ENCODE measurements around the gene CTDSPL2.
"Not testable (repeated sequence)": the region's sequence is repeated elsewhere in the genome, so short reads cannot be mapped to it uniquely, and the experiment has no call there.

CTDSPL2 gene

DNA sequence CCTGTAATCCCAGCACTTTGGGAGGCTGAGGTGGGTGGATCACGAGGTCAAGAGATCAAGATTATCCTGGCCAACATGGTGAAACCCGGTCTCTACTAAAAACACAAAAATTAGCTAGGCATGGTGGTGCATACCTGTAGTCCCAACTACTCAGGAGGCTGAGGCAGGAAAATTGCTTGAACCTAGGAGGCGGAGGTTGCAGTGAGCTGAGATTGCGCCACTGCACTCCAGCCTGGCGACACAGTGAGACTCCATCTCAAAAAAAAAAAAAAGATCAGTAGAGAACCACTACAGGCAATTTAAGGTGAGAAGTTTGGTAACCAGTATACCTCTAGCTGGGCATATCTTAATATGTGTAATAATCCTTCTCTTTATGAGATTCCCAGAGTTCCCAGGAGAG lies 117.3 kb downstream of the CTDSPL2 start:
- FAIRE-seq: not testable (repeated sequence)

DNA sequence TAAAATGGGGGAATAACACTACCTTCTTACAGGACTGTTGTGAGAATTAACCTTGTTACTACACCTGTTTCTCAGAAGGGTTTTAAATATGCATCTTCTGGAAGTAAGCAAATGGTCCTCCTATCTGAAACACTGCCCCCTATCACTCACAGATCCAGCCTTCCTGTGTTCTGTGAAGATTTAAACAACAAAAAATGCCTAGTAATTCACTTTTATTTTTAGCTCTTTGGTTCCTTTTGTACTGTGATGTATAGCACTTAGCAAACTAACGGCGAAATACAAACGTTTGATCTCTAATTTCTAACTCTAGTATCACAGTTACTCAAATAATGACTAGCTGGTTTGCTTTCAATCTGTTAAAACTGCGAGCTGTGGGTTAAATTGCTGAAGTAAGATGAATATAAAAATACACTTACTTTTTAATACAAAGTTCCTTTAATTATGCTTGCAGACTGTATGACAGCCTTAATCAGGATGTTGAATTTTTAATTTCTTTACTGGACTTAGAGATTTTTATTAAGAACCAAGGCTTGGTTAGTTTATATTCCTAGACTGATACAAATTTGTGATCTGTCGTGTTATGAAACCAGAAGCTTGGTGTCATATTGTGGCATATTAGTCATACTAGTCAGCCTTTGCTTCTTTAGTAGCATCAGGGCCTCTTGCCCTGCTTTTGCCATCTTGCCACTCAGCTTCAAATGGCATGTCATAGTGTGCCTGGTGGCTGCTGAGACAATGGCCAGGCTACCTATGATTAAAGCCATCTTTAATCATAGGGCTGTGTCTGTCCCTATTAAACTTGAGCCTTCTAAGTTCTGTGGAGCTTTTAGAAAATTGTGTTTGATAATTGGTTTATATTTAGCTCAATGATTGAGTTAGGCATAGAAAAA lies 118.7 kb downstream of the CTDSPL2 start:
- FAIRE-seq: peak; percentile 15

DNA sequence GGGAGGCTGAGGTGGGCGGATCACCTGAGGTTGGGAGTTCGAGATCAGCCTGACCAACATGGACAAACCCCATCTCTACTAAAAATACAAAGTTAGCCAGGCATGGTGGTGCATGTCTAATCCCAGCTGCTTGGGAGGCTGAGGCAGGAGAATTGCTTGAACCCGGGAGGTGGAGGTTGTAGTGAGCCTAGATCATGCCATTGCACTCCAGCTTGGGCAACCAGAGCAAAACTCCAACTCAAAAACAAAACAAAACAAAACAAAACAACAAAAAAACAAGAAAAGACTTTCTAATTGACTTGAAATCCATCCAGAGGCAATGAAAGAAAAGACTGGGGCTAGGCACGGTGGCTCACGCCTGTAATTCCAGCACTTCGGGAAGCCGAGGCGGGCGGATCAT lies 121.7 kb downstream of the CTDSPL2 start:
- not testable (repeated sequence) for FAIRE-seq

DNA sequence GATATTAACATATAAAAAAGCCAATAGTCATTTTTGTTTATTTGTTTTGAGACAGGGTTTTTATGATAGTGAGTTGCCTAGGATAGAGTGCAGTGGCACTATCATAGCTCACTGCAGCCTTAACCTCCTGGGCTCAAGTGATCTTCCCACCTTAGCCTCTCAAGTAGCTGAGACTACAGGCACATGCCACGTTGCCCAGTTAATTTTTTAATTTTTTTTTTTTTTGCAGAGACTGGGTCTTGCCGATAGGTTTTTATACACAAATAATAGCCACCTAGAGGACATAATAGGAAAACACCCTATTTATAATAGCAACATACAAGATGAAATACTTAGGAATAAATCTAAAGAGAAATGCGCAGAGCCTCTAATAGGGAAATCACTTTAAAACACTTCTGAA lies 122.8 kb downstream of the CTDSPL2 start:
- no peak for FAIRE-seq

DNA sequence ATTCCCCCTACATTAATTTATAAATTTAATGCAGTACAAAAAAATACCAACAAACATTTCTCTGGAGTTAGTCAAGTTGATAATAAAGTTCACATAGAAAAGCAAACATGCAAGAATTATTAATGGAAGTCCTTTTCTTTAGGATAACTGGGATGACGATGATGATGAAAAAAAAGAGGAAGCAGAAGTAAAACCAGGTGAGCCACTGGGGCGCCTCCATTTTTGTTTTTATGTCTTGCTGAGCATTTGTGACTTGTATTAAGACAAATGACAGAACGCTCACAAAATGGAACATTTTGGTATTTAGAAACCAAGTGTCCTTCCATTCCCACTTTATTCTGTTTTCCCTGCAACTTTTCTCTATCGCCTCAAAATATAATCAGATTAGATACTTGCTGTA lies 123.3 kb downstream of the CTDSPL2 start:
- FAIRE-seq: no peak

DNA sequence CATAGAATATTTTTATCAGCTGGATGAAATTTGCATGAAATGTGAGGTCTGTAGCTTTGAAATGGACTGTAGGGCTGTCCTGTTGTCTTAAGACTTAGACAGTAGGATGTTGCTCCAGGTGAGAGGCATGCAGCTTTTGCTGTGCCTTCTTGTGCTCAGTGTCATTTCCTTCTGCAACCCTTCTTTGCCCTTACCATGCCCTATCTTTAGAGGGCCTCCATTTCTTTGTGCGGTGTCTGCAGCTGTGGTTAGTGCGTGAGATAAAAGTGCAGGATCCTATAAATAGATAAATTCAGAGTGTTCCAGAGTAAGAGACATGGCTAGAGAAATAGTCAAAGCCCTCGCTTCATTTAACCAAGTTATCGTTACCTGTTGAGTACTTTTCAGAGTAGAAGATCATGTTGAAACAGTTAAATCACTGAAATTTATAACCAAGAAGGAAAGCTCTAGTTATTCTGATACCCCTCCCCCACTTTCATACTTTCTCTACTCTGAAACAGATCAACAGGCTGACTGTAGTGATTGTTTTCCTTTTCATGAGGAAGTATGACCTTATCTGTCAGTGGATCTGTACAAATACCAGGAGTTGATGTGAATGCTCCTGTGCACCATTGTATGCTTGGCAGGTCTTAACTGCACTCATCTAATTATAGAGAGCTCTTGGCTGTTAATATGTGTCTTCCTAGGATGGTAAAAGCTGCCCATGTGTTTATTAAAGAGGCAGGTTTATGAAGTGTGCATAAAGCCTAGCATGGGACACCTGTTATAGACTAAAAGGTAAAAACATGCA lies 127.7 kb downstream of the CTDSPL2 start:
- no peak for FAIRE-seq

DNA sequence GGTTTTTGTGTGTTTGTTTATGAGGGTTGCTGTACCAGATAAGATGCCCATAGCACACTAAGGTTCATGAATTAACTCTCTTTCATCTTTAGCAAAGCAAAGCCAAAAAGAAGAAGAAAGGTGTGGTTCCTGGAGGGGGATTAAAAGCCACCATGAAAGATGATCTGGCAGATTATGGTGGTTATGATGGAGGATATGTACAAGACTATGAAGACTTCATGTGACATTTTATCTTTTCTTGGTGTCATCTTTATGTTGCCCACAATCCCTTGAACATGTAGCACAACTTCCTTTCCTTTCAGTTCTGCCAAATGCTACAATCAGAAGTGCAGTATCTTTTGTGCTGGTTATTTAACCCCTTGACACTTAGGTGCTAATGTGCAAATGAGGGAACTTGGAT lies 133.5 kb downstream of the CTDSPL2 start:
- not testable (repeated sequence) for FAIRE-seq

DNA sequence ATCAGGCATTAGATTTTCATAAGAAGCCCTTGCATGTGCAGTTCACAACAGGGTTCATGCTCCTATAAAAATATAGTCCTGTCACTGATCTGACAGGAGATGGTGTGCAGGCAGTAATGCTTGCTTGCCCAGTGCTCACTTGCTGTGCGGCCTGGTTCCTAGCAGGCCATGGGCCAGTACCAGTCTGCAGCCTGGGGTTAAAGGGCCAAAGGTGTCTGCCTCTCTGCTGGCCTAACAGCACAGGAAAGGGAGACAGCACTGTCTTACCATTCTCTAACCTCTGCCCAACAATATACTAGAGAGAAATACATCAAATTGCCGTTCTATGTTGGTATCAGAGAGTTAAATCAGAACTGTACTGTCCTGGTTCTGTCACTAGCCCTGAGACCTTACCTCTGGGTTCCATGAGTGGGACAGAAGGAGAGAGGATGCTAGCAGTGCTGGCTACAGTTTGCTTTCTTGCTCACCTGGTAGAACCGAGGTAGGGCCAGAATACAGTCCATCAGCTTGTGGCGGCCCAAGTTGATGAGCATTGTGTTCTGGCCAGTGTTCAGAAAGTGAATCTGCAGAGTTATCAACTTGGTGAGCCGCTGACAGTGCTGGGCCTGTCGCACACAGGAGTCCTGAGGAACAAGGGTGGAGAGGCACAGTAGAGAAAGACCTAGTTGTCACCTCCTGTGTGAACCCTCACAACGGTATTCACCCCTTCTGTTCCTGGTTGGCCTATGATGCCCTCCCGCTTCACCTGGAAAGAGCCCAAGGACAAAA lies 138.1 kb downstream of the CTDSPL2 start:
- FAIRE-seq: no peak

DNA sequence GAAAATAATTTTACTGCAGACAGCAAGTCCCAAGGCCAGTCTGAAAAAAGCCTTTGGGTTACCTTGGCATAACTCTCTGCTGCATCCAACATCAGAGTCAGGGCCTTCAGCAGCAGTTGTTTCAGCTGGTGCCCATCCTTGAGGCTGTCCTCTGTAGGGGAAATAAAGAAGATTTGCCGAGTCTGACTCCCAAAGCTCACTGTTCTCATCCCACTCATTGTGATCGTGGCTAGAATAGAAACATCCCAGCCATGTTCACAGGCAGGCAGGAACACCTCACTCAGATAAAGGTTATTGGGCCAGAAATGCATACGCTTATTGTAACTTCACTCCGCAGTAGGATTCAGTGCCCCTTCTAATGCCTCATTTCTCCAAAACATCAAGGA lies 138.7 kb downstream of the CTDSPL2 start:
- FAIRE-seq: no peak

DNA sequence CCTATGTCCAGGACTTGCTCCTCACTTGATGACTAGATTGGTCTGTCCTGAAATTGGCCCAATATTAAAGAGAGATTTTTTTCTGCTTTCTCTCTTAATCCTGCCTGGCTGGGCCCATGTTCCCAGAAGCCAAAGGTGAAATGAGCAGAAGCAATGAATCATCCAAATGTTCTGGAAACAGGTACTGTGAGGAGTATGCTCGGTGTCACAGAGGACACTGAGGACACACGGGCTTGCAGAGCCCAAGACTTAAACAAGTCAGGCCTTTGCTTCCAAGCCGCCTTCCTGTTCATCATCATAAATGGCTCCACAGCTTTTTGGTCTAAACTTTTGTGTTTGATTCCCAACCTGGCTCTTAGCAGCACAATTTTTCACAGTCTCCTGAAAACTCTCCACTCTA lies 140.9 kb downstream of the CTDSPL2 start:
- FAIRE-seq: no peak

DNA sequence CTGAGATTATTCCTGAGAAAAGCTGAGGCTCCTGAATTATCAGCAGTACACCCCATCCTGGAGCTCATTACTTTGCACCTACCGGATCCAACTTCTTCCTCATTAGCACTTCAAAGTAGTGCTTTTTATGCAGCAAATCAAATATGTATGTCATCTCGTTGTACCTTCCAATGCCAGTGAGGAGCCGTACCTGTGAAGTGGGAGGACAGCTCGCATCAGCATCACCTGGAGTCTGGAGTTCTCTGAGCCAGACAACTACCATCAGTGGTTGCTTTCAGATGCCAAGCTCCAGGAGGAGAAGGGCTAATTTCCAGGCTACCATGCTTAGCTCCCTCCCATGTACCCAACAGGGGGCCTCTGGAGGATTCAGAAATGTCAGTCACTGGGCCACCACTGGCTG lies 141.9 kb downstream of the CTDSPL2 start:
- no peak for FAIRE-seq

DNA sequence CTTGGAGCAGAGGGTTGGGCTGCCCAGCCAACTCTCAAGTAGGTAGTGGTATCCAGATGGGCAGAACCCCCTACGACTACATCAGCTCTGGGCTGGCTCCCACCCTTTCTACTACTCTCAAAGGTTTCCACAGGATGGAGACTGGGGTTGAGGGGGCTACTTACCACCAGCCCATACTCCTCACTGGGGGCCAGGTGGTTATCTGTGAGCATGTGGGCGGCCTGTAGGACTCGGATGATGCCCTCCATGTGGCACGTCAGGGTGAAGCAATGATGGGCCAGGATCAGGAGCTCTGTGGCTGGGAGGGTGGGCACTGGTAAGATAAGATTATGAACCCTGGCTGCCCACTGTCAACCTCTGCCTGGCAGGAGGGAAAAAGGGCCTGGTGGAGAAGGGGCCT lies 142.9 kb downstream of the CTDSPL2 start:
- no peak for FAIRE-seq

DNA sequence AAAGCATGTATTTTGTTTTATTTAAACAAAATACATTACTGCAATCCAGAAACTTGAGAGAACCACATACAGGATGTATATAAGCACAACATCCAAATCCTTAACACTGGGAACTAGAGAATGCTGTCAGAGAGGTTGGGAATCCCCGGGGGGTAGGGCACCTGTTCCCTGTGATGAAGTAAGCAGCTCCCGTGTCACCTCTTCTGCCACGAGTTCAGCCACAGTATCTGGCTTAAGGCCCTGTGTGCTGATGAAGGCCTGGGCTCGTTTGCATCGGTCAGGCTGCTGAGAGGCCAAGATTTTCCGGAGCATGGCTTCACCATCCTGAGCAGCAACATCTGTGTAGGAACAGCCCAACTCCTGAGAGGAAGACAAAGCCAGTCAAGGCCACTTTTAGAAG lies 146.0 kb downstream of the CTDSPL2 start:
- no peak for FAIRE-seq

DNA sequence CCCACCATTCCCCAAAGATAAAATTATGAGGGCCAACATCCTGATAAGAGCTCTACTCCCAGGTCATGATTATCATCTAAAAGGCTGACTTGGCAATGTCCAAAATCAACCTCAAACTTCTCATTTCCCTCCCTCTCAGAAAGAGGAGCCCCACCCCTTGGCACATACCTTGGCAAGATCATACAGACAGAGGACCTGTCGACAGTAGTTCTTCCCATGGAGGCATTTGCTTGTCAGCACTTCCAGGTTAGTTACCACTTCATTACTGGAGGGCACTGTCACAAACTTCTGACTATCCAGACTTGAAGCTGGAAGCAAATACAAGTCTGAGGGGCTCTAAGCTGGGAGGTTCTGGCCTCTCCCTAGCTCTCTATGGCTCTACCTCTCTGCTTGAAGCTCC lies 147.3 kb downstream of the CTDSPL2 start:
- no peak for FAIRE-seq

All from G401.6 (cell line).